OCI-LY1 (cell line): ENCODE data around the gene OR9Q1.

Experiments used
- EZH2 ChIP-seq: fragments of 200-600 bp; sonication (generic), shearing (Covaris generic); IDR thresholded peaks from 2 replicates; pipeline ENCODE4 v1.8.0; 2017; ENCODE audit warnings: borderline replicate concordance, mixed run types, mild to moderate bottlenecking, antibody characterized with exemption, low read length, moderate library complexity, mixed read lengths
- TF ChIP-seq, protein P1 (sequence below): fragments of 200-600 bp; sonication (generic), shearing (Covaris generic); IDR thresholded peaks from 2 replicates; pipeline ENCODE4 v1.5.1; 2017; ENCODE audit warnings: mild to moderate bottlenecking, antibody characterized with exemption, low read length, moderate library complexity, mixed read lengths

DNA sequence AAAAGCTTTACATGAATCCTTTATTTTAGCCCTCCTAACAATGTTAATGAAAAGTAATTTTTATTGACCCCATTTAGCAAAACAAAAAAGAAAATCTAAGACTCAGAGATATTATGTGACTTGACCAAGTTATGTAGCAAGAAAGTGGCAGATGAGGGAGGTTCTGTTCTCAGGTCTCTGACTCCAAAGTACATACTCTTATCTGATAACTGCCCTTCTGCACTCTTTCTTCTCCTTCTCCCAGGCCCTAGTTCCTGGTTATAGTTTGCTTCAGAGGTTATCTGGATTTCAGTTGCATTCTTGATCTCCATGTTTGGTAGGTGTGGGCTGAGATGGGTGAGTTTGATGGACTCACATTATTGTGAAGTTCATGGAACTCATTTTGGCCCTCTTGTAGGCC, 169.7 kb downstream of the OR9Q1 start:
- TF ChIP-seq, protein P1, sequence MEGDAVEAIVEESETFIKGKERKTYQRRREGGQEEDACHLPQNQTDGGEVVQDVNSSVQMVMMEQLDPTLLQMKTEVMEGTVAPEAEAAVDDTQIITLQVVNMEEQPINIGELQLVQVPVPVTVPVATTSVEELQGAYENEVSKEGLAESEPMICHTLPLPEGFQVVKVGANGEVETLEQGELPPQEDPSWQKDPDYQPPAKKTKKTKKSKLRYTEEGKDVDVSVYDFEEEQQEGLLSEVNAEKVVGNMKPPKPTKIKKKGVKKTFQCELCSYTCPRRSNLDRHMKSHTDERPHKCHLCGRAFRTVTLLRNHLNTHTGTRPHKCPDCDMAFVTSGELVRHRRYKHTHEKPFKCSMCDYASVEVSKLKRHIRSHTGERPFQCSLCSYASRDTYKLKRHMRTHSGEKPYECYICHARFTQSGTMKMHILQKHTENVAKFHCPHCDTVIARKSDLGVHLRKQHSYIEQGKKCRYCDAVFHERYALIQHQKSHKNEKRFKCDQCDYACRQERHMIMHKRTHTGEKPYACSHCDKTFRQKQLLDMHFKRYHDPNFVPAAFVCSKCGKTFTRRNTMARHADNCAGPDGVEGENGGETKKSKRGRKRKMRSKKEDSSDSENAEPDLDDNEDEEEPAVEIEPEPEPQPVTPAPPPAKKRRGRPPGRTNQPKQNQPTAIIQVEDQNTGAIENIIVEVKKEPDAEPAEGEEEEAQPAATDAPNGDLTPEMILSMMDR = no peak
- TF ChIP-seq EZH2 = no peak
